ENCODE measurements around the gene KCNAB1. TPM values are rescaled to one million over a fixed set of nuclear protein-coding genes. Genes with fewer than 3 reads are reported as not detected.
A peak's percentile ranks its signal among the peaks of the same experiment; 100 is the strongest.
"Not testable (repeated sequence)": the region's sequence is repeated elsewhere in the genome, so short reads cannot be mapped to it uniquely, and the experiment has no call there.

Gene KCNAB1
- total RNA-seq, 2 donors from 2014 or later: 0.07 to 0.74 TPM

DNA sequence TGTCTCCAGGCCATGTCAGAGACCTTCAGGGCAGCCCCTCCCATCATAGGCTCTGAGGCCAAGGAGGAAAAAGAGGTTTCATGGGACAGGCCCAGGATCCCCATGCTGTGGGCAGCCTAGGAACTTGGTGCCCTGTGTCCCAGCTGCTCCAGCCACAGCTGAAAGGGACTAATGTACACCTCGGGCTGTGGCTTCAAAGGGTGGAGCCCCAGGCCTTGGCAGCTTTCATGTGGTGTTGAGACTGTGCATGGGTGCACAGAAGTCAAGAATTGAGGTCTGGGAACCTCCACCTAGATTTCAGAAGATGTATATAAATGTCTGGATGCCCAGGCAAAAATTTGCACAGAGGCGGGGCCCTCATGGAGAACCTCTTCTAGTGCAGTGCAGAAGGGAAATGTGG, 441.2 kb downstream of the KCNAB1 start:
- Histone ChIP-seq H3K4me3 (no peak overlapping the region), H3K27me3 (no peaks in the 10 kb centered on the region), H3K36me3 (no peaks in the 10 kb centered on the region), H3K27ac (no peak overlapping the region), H3K4me1 (no peaks in the 10 kb centered on the region), H3K9me3 (no peaks in the 10 kb centered on the region), H3K9ac (ENCODE audit: low read depth in 2 of 2, low read length in 2 of 2) (no peak overlapping the region)
- TF ChIP-seq, protein P1, sequence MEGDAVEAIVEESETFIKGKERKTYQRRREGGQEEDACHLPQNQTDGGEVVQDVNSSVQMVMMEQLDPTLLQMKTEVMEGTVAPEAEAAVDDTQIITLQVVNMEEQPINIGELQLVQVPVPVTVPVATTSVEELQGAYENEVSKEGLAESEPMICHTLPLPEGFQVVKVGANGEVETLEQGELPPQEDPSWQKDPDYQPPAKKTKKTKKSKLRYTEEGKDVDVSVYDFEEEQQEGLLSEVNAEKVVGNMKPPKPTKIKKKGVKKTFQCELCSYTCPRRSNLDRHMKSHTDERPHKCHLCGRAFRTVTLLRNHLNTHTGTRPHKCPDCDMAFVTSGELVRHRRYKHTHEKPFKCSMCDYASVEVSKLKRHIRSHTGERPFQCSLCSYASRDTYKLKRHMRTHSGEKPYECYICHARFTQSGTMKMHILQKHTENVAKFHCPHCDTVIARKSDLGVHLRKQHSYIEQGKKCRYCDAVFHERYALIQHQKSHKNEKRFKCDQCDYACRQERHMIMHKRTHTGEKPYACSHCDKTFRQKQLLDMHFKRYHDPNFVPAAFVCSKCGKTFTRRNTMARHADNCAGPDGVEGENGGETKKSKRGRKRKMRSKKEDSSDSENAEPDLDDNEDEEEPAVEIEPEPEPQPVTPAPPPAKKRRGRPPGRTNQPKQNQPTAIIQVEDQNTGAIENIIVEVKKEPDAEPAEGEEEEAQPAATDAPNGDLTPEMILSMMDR (IDR thresholded peaks at IDR 0.05): no peak
- no peak for DNase-seq
- intact Hi-C loops (cut with DNase I): loop anchor here (10.0 kb wide), 1 partner anchor 93 kb away; no protein-coding TSS in a partner anchor

DNA sequence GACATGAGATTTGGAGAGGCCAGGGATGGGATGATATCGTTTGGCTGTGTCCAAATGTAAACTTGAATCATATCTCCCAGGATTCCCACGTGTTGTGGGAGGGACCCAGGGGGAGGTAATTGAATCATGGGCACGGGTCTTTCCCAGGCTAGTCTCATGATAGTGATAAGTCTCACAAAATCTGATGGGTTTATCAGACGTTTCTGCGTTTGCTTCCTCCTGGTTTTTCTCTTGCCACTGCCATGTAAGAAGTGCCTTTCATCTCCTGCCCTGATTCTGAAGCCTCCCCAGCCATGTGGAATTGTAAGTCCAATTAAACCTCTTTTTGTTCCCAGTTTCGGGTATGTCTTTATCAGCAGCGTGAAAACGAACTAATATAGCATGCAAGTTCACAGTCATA, 442.1 kb downstream of the KCNAB1 start:
- not testable (repeated sequence) for H3K27me3 ChIP-seq; H3K4me3 ChIP-seq; H3K27ac ChIP-seq; H3K4me1 ChIP-seq; H3K9me3 ChIP-seq; H3K9ac ChIP-seq (ENCODE audit: low read depth in 2 of 2, low read length in 2 of 2); H3K36me3 ChIP-seq; DNase-seq
- intact Hi-C loops (cut with DNase I): loop anchor here (10.0 kb wide), 1 partner anchor 92 kb away; no protein-coding TSS in a partner anchor

DNA sequence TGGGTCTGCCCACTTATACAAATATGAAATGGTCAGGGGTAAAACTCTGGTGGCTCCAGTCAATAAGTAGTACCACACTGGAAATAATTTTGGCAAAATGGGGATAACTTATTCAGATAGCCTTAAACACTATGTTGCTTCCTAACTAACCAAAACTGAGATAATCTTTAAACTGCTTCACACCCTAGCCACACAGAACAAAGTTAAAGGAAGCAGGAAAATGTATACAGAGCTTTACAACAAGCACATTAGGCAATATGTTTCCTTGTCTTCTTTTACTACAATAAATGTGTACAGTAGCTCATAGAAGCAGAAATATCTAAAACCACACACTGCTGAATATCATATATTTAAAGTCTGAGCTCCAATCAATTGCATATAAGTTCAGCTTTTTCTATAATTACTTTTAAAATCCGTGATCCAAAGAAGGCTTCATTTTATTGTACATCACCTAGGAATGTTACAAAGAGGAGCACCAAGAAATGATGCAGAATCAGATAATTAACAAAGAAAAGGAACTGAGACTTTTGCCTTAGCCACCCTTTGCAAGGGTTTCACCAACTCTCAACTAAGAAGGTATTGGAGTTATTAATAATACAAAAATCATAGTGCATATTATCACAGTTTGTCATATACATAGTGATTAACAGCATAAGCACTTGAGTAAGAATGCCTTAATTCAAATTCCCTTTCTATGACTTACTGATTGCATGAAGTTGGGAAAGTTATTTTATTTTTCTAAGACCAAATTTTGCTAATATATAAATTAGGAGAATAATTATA, 443.7 kb downstream of the KCNAB1 start:
- no peaks in the 10 kb centered on the region for H3K4me1 ChIP-seq
- TF ChIP-seq, protein P1 (IDR thresholded peaks at IDR 0.05): no peak
- H3K36me3 ChIP-seq: no peaks in the 10 kb centered on the region
- no peak overlapping the region for H3K4me3 ChIP-seq
- peak overlapping the region; percentile 26 for H3K27ac ChIP-seq
- no peak for DNase-seq
- H3K27me3 ChIP-seq: no peaks in the 10 kb centered on the region
- intact Hi-C loops (cut with DNase I): loop anchor here (10.0 kb wide), 1 partner anchor 91 kb away; no protein-coding TSS in a partner anchor
- H3K9ac ChIP-seq (ENCODE audit: low read depth in 2 of 2, low read length in 2 of 2): peak overlapping the region in 1 of 2 donors; percentile 3
- no peaks in the 10 kb centered on the region for H3K9me3 ChIP-seq

GRCh38 chr3:156569016-156569415, 448.6 kb downstream of the KCNAB1 start:
- not testable (repeated sequence) for H3K4me3 ChIP-seq; H3K9ac ChIP-seq (ENCODE audit: low read depth in 2 of 2, low read length in 2 of 2); H3K36me3 ChIP-seq; DNase-seq; H3K4me1 ChIP-seq; H3K9me3 ChIP-seq; H3K27me3 ChIP-seq; H3K27ac ChIP-seq
- intact Hi-C loops (cut with DNase I): loop anchor here (10.0 kb wide), 1 partner anchor 86 kb away; no protein-coding TSS in a partner anchor

DNA sequence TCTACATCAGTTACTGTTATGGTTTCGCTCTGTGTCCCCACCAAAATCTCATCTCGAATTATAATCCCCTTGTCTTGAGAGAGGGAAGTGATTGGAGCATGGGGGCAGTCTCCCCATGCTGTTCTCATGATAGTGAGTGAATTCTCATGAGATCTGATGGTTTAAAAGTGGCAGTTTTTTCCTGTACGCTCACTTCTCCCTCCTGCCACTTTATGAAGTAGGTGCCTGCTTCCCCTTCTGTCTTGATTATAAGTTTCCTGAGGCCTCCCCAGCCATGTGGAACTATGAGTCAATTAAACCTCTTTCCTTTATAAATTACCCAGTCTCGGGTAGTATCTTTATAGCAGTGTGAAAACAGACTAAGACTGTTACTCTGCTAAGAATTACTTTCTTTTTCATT, 449.5 kb downstream of the KCNAB1 start:
- not testable (repeated sequence) for H3K4me3 ChIP-seq; DNase-seq; H3K9me3 ChIP-seq; H3K4me1 ChIP-seq; H3K27me3 ChIP-seq; H3K36me3 ChIP-seq; H3K9ac ChIP-seq (ENCODE audit: low read depth in 2 of 2, low read length in 2 of 2); H3K27ac ChIP-seq
- intact Hi-C loops (cut with DNase I): loop anchor here (10.0 kb wide), 1 partner anchor 85 kb away; no protein-coding TSS in a partner anchor

GRCh38 chr3:156575641-156576040, 455.3 kb downstream of the KCNAB1 start:
- Histone ChIP-seq H3K36me3 (no peaks in the 10 kb centered on the region), H3K4me1 (no peaks in the 10 kb centered on the region), H3K27ac (no peak overlapping the region), H3K9ac (ENCODE audit: low read depth in 2 of 2, low read length in 2 of 2) (no peak overlapping the region), H3K4me3 (no peak overlapping the region), H3K9me3 (no peaks in the 10 kb centered on the region), H3K27me3 (no peaks in the 10 kb centered on the region)
- TF ChIP-seq, protein P1 (IDR thresholded peaks at IDR 0.05): no peak
- no peak for DNase-seq
- intact Hi-C loops (cut with DNase I): no loop called here

DNA sequence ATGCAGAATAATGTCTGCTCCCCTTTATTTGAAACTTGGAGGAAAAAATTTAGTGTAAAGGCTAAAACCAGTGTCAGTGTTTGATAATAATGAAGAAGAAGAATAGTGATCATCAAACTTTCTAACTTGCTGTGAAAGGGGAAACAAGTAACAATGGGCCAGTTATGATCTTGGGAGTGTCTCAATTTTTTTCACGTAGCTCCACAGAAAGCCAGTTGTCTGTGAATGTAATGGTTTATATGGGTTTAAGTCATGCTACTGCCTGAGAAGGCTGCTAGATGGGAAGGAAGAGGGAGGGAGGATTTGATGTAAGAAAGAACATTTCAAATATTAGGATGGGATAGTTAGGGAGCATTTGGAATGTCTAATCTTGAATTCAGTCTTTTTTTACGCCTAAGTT, 455.7 kb downstream of the KCNAB1 start:
- TF ChIP-seq, protein P1 (IDR thresholded peaks at IDR 0.05): no peak
- Histone ChIP-seq H3K9me3 (no peaks in the 10 kb centered on the region), H3K4me1 (no peaks in the 10 kb centered on the region), H3K36me3 (no peaks in the 10 kb centered on the region), H3K27me3 (no peaks in the 10 kb centered on the region), H3K4me3 (no peak overlapping the region), H3K9ac (ENCODE audit: low read depth in 2 of 2, low read length in 2 of 2) (no peak overlapping the region), H3K27ac (no peak overlapping the region)
- no peak for DNase-seq
- intact Hi-C loops (cut with DNase I): no loop called here

Data from colonic mucosa (tissue), 4 donors.